Measurements from ENCODE around the gene SLPI.

The SLPI gene

GRCh38 chr20:45211569-45212474 lies 42.5 kb downstream of the SLPI start:
- no peak for DNase-seq

- no peak for DNase-seq
Observed at GRCh38 chr20:45209924-45210323, 44.4 kb downstream of the SLPI start.

GRCh38 chr20:45206725-45207124 lies 47.6 kb downstream of the SLPI start, which contains the start of gene SEMG1:
TSS of gene SEMG1 (plus strand) at chr20:45207033. CDS start at chr20:45207054, 21 bp downstream.
- DNase-seq = no peak

Data from activated CD4-positive, alpha-beta T cell treated with anti-CD3 and anti-CD28 coated beads, Interleukin-2, amount 50 U/mL, for 1 hour (primary cell).